ENCODE measurements around the gene LYPD4.

DNA sequence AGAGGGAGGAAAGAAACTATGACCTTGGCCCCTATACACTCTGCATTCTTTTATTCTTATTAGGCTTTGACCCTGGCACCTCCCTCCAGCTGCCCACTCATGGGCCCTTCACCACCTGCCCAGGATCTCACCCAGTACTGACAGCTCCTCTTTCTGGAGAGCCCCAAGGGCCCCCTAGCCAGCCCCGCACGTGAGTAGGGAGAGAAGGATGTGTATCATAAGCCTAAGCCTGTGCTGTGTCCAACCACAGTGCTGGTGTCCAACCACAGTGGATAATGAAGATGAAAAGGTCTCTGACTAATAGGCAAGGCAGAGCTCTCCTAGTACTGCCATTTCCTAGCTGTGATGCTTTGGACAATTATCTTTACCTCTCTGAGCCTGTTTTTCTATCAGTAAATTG is 4.6 kb upstream of the LYPD4 start:
- TF ChIP-seq, protein P1, sequence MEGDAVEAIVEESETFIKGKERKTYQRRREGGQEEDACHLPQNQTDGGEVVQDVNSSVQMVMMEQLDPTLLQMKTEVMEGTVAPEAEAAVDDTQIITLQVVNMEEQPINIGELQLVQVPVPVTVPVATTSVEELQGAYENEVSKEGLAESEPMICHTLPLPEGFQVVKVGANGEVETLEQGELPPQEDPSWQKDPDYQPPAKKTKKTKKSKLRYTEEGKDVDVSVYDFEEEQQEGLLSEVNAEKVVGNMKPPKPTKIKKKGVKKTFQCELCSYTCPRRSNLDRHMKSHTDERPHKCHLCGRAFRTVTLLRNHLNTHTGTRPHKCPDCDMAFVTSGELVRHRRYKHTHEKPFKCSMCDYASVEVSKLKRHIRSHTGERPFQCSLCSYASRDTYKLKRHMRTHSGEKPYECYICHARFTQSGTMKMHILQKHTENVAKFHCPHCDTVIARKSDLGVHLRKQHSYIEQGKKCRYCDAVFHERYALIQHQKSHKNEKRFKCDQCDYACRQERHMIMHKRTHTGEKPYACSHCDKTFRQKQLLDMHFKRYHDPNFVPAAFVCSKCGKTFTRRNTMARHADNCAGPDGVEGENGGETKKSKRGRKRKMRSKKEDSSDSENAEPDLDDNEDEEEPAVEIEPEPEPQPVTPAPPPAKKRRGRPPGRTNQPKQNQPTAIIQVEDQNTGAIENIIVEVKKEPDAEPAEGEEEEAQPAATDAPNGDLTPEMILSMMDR (conservative IDR thresholded peaks at IDR 0.05; ENCODE audit: low read depth, low read length): no peak
- TF ChIP-seq EZH2phosphoT487 (IDR thresholded peaks at IDR 0.05; ENCODE audit: borderline replicate concordance, low read length) (no peak), EZH2 (IDR thresholded peaks at IDR 0.05; ENCODE audit: low read length, unreplicated experiment) (no peak)
